PC-3 (cell line): ENCODE results near the gene CUZD1.

Source experiments
- EZH2 ChIP-seq: fragments of 300-600 bp; sonication (generic); IDR thresholded peaks from one replicate; pipeline ENCODE4 v1.6.1; 2017; ENCODE audit warnings: antibody characterized with exemption, mild to moderate bottlenecking, low read length; ENCODE audit not compliant: unreplicated experiment
- TF ChIP-seq, protein P1 (sequence below): fragments of 300-600 bp; sonication (generic); conservative IDR thresholded peaks from 2 replicates; pipeline ENCODE4 v1.5.1; 2017; ENCODE audit warnings: antibody characterized with exemption, low read depth, mild to moderate bottlenecking, low read length

DNA sequence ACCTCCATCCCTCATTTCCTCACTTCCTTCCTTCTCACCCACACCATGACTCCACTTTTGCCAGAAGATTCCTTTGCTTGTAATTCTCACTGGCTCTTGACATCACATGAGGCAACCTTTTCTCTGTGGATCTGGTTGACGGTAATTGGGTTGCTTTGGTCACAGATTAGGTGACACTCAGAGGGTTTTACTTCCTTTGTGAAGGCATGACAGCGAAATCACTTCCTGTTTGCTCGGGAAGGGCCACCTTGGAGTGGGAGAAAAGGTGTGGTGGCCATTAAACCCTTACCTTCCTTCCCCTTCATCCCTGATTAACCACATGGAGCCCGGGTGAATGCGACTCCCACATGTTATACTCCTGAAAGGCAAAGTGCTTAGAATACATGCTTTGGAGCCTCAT lies 30.2 kb downstream of the CUZD1 start:
- TF ChIP-seq, protein P1, sequence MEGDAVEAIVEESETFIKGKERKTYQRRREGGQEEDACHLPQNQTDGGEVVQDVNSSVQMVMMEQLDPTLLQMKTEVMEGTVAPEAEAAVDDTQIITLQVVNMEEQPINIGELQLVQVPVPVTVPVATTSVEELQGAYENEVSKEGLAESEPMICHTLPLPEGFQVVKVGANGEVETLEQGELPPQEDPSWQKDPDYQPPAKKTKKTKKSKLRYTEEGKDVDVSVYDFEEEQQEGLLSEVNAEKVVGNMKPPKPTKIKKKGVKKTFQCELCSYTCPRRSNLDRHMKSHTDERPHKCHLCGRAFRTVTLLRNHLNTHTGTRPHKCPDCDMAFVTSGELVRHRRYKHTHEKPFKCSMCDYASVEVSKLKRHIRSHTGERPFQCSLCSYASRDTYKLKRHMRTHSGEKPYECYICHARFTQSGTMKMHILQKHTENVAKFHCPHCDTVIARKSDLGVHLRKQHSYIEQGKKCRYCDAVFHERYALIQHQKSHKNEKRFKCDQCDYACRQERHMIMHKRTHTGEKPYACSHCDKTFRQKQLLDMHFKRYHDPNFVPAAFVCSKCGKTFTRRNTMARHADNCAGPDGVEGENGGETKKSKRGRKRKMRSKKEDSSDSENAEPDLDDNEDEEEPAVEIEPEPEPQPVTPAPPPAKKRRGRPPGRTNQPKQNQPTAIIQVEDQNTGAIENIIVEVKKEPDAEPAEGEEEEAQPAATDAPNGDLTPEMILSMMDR, result no peak
- no peak for TF ChIP-seq EZH2
